NCI-H524 treated with DMSO at 0.1 percent for 48 hours (cell line): Measurements from ENCODE around the gene IL17F.

Source experiments
- DNase-seq: peaks from one replicate; lab custom pipeline; 2025; lab: John Stamatoyannopoulos, UW

Gene IL17F

DNA sequence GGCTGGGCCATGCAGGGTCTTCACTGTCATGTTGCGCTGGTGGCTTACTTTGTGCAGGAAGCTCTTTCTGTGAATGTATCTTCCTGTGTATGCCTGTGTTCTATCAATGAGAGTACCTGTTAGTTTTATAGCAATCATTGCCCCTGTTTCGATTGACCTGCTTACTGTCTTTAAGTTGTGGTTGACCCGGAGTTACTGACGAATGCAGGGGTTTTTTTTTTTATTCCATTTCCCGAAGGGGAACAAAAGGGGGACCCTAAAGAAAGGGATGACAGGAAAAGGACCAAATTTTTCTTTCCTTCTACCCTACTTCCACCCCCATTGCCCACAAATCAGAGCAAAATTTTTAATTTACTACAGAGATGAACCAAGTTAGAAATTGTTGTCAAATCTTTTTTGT is at the start of gene IL17F:
TSS of gene IL17F (minus strand) at position 101 of the 400 bp plus-strand sequence. CDS start at position 30, 71 bp downstream.
- no peak for DNase-seq

DNA sequence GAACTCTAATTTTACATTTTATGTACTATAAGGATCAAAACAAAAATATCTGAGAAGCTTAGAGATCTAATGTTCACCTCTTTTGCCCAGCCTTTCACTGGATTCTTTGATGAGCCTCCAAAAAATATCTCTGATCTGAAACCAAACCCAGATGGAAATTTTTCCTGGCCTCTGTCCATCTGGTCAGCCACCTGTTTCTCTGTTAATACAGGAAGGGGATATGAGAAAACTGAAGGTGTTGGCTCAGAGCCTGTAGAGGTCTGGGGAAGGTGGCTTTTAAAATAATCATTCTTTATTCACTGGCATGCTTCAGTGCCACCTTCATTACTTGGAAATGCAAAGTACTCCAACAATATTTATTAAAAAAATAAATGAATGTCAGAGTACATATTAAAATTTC is 48.8 kb upstream of the IL17F start:
- DNase-seq = peak; percentile 50

DNA sequence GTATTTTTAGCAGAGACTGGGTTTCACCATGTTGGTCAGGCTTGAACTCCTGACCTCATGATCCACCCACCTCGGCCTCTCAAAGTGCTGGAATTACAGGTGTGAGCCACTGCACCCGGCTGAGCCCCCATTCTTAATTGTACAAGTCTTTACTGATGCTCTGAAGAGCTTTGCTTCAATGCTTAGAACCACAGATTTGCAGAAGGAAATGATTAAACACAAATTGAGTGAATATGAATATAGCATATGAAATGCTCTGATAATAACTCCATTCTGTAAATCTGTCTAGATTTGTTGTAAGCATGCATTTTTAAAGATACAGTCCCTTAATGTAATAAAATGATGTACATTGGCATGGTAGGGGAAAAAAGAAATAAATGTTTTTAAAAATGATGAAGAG is 44.5 kb upstream of the IL17F start:
- no peak for DNase-seq

DNA sequence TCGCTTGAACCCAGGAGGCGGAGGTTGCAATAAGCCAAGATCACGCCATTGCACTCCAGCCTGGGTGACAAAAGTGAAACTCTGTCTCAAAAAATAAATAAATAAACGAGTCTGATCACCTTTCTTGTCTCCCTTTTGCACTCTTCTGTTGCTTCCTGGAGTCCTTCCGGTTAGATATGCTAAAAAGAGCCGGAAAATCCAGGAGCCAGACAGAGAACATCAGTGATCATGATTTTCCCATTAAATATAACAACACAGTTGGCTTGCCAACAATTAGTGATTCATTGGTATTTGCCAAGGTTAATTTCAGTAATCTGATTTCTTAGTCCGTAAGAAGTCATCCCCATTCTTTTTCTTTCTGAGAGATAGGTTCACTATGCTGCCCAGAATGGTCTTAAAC is 43.9 kb upstream of the IL17F start:
- no peak for DNase-seq

DNA sequence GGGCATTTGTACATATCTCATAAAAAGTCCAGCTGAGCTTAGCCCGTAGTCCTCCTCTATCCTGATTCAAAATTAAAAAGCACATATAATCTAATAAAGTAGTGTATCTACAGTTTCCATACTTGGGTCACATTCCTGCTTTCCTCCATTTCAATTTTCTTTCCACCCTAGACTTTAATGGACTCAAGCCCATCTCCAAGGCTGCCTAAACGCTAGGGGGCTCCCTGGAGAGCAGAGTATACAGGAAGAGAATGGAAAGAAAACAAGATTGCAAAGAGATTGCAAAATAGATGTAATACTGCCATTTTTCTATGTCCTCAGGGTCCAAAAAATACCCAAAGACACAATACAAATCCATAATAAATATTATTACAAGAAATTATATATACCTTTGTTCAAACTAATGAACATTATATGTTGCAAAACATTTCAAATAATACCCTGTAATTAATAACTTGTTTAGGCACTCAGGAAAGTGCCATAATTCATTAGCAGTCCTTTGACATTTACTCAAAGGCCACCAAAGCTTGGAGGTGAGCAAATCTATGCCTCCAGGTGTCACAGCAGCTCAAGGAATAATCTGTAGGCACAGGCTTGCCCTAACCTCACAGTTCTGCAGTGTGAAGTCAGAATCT is 42.6 kb upstream of the IL17F start:
- DNase-seq = peak; percentile 14

DNA sequence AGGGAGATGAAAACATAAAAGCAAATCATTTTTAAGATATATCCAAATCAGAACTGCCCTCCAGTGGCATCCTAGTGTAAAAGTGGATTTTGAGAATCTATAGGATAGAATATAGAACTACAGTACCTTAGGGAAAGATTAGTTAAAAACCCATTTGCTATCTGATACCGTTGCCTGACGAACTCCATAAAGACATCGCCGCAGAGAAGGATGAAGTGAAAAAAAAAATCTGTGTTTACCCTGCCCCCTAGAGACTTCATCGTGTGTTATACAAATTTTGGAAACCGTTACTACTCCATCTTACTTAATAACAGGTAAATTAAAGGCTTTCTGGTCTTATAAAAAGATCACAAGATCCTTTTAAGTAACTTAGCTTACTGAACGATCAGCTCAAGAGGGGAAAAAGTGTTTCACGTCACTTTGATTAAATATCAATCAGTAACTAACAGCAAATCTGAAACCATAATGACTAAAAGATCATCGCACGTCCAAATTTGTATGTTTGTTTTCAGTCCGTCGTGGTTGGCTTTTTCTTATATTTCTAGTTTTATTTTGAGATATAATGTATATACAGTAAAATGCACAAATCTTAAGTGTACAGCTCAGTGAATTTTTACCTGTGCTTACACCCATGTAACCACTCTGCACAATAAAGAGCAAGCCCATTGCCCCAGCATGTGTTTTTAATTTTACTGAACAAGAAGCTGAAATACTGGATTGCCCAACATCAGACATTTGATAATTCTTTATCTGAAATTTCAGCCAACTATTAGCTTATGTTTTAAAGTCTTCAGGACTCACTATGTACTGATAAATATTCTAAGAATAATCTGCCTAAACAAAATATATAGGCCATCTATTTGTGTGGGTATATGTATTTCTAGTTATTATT is 41.1 kb upstream of the IL17F start:
- DNase-seq = peak; percentile 69

DNA sequence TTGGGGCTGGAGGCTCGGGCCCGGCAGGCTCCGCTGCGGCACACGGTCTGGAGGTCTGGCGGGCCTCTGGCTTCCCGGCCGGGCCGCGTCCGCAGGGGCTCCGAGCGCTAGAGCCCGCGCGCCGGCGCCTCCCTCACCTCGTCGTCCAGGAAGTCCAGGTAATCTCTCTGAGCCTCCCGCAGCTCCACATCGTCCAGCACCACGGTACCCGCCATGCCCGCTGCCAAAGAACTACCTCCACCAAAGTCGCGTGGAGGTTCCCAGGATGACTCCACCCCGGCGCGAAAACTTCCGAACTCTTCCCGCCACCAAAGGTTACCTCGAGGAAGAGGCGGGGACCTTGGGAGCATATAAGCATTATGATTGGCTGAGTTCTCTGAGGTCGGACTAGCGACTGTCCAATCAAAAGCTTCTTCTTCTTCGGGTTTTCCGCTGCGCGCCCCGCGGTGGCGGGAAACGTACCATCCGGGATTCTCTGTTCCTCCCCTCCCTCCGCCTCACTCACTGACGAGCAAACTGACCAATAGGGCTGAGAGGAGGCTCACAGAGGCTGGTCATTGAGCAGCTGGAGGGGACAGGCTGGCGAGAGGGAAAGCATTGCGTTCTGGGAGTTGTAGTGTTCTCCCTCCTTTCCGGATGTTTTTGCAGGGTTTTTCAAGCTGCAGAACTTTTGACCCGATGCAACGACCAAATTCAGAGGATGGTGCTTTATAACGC is 40.3 kb upstream of the IL17F start, which contains the start of gene MCM3:
TSS of gene MCM3 (minus strand) at position 283 of the 717 bp plus-strand sequence. CDS start at position 215, 68 bp downstream.
- DNase-seq = peak; percentile 97

DNA sequence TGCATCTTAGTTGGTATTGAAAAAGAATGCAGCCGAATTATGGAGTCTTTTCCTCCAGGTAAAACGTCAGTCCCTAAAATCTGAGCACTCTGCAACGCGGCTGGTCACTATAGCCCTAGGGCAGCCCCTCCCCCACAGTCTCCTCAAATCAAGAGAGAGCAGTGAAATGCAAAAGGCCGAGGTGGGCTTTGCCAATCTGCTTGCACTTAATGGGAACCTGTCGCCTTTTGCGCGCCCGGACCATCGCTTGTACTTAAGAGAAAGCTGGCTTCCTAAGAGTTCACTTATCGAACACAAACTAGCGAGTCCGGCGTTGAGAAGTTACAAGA is 39.8 kb upstream of the IL17F start:
- peak; percentile 13 for DNase-seq

DNA sequence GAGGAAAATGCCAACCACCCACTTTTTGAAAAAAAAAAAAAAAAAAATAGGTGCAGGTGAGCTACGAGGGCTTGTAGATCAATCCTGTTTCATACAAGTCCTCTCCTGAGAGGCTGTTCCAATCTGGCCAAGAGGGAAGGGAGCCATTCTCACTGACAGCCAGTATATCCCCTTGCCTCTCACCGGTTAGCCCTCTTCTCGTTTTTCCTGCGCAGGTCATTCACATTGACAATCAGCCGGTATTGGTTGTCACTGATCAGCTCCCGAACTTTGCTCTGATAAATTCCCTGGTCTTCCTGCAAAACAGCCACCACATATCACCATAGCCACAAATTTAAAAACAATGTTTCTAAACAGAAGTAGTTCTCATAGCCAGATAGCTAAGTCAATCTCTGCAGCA is 38.8 kb upstream of the IL17F start:
- no peak for DNase-seq

DNA sequence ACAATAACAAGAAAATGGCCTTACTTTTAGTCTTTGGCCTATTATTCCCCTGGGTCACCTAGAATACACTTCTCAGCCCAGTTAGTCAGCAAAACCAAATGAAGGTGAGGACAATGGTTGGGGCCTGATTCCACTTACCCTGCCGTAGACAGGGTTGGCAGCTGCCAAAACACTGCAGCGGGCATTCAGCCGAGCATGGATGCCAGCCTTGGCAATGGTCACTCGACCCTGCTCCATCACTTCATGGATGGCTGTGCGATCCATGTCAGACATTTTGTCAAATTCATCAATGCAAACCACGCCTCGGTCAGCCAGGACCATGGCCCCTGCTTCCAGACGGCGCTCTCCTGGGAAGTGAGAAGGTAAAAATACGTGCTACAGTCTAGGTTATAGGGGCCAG is 31.8 kb upstream of the IL17F start:
- DNase-seq = no peak

DNA sequence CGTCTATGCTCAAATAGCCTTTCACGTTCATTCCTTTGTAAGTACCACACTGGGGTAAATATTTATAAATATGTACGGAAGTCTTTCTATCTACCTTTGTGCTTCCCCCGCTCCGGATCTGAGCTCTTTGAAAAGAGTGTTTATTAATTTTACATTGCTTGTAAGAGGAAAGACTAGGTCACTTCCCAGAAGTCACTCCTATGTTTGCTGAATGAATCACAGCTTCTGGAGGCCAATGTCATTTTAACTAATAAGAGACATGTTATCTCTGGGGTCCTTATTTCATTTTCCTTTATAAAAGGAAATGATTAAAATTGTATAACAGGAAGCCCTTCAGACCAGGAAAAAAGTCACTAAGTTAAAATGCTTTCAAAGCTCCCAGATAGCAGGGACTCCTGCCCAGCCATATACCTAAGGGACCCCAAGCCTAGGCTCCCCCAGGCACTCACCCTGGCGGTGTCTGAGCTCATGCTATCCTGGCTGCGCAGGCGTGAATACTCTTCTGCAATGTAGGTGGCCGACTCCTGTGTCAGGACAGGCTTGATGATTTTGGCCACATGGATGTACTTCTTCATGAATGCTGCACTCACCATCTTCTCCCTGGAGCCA is 27.7 kb upstream of the IL17F start:
- no peak for DNase-seq

DNA sequence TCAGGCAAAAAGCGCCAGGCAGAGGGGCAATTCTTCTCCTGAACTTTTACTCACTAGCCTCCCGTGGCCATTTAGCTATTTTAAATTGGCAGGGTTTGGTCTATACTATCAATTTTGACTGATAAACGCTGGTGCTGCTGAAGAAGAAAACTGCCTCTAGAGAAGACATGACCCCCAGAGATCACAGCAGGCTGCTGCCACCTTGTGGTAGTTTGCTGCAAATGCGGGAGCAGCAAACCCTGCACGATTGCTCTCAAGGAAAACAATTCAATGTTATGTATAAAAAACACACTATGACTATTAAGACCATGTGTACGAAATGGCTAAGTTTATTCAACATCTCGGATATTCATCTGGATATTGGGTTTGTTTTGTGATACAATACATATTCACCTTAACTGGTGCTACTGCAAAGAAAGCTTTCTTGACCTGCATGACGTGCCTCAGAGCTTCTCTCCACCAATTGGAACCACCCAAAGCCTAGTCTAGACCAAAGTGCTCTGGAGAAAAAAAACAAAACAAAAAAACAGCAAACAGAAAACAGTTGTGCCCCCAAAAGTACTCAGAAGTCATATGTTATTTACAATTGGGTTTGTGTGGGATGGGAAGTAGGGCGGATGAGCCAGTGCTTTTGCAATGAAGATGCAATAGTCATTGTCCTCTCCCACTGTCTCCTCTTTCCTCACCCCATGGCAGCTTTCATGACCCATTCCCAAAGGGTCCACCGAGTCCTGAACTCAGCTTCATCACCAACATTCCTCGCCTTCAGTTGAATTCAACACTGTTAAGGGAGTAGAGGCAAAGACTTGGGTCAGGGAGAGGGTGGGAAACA is 19.6 kb upstream of the IL17F start:
- DNase-seq = no peak

DNA sequence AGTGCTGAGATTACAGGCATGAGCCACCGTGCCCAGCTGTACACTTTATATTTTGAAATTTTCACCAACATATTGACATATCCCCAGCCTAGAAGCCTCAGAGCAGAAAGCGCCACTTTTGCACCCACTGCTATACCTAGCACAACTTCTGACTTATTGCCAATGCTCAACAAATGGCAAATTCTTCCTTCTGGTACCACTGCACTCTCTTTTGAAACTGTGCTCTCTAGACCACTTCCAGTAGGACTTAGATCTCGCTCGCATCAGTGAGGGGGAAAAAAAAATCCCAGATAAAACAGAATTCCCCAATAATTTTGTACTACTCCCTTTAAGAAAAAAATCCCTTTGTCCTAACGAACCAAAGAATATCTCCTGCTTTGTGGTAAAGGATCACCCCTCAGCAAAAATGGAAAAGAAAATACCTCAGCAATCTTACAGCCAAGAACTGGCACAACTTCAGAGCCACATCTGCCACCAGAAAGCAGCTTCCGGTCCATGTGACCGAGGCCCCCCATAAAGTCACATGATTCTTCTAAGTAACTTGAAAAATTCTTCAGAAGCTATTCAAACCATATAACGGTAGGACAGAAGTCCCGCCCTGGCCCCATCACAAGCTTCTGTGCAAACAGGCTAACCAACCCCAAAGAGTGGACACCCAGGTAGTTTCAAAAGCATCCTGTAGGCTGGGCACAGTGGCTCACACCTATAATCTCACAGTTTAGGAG is 18.5 kb upstream of the IL17F start:
- no peak for DNase-seq

DNA sequence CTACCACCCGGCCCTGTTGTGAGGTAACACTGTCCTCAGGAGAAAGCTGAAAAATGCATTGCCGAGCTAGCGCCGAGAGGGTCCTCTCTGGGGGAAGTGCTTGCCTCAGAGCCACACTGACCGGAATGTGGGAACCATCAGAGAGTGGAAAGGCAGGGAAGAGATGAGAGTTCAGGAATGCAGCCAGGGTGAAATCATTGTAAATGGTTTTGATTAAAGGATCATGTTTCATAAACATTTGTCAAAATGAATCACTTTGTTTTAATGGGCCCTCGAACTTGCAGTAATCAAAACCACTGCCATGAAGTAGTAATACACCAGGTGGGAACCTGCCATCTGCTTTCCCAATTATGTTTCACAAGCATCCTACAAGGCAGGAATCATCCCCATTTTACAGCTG is 16.9 kb upstream of the IL17F start:
- DNase-seq = no peak

DNA sequence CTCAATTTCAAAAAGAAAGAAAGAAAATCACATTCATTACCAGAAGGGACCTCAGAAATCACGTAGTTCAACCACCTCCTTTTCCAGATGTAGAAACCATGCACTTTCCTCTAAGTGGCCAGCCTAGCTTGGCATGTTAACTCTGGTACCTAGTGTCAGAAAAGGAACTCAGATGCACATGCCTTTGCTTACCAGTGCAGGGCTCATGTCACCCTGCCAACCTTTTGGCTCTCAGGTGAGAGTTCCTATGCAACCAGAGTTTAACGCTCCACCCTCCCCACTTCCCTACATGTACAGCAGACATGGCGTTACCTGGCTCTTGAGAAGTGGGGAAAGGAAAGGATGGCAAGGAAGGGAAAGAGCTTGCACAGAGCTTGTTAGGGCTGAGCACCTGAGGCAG is 16.3 kb upstream of the IL17F start:
- no peak for DNase-seq

DNA sequence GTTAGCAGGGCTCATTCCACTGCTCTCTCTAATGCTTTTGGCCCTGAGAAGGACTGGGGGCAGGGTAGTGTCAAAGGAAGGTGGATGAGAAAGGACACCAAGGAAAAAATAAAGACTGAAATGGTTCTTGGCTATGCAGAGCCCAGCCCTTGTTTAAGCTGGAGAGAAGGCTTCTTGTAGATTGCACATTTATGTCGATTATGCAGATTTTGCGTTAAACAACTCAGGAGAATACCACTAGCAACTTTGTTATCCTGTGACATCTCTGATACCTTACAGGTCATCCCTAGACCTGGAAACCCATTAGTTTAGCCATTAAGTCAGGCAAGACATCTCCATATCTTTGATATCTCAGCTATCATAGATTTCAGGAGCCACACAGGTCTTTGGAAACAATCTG is 11.1 kb upstream of the IL17F start:
- no peak for DNase-seq

DNA sequence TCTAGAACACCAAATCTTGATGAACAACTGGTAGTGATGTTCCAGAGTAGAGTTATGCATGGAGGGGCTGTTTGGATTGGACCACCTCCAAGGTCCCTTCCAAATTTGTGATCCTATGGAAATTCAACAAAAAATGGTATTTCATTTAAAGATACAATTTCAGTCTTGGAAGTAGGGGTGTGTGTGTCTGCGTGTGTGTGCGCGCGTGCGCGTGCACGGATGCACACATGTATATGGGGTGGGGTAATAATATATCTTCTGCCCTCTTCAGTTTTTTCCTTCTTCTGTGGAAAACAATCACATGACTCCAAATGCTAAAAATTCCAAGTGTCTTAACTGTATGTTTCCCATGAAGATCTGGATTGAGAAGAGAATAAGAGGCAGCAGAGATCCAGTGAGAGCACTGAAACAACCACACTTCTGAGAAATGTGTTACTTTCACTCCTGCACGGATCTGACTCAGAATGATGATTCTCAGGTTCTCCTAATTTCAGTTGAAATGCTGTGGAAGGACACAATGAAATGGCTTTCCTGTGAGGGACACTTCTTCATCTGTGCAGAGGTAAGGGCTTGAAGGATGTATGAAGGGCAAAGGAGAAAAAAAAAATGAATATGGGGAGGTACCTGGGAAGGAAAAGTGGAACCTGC is 10.6 kb upstream of the IL17F start:
- no peak for DNase-seq

DNA sequence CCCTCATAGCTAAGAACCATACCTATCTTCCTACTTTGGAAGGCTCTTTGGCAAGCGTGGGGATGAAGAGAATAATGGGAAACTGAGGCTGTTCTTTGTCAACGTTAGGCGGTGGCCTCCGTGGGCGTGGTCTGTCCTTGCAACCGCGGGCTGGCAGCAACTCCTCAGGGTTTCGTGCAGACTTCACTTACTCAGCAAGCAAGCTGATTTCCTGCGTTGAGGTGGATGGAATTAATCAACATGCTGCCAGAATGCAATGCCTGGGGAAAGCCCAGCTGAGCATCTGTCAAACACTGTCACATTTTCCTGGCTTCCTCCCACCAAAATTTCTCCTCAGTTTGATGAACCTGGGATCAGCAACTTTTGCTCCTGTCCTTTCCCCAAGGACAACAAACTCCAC is 9.2 kb upstream of the IL17F start:
- DNase-seq = no peak

DNA sequence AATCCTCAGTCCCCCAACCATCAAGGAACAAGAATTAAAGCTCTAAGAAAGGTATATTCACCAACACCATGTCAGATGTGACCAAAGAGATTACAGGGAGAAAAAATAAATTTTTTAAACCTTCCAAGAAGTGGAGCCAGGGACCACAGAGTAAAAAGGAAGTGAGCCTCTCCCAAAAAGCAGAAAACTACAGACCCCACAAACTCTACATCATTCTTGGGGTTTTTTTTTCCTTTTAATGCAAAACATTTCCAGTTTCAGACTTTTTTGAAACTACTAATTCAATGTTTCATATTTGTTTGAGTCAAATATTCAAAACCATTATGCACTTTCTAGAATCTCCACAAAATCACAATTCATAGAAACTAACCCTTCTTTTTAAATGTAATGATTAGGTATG is 6.8 kb upstream of the IL17F start:
- DNase-seq = no peak

DNA sequence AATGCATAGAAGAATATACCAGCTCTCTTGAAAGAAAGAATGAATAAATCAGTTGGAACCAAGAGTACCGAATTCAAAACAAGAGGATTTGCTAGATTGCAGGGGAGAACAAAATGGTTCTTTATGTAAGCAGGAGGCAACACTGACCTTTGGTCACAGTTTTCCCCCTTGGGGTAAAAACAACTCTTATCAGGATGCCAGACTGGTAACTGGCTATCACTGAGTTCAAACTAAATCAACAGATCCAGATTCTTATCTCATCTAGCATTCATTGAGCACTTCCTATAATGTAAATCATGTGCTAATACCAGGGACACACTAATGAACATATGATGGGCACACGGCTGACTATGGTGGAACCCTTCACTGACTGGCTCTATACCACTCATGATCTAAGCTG is 4.8 kb upstream of the IL17F start:
- no peak for DNase-seq
